HUDEP-2 (cell line): ENCODE measurements around the gene GLCE.
A peak's percentile ranks its signal among the peaks of the same experiment; 100 is the strongest.

ENCODE experiments used
- DNase-seq, 76 experiments: peaks; one replicate each; lab custom pipeline; 2025; ENCODE audit not compliant: unreplicated experiment in 76 of 76; lab: John Stamatoyannopoulos, UW

GLCE gene

GRCh38 chr15:69194025-69194827, 33.8 kb downstream of the GLCE start:
- no peak for DNase-seq

GRCh38 chr15:69194854-69195253, 34.4 kb downstream of the GLCE start:
- peak in 25 of 76 experiments; percentile 5 to 61 (median 27) for DNase-seq

GRCh38 chr15:69200832-69201745, 40.7 kb downstream of the GLCE start:
- no peak for DNase-seq

- no peak for DNase-seq
Observed at GRCh38 chr15:69206079-69206478, 45.6 kb downstream of the GLCE start.

GRCh38 chr15:69209661-69210060, 49.2 kb downstream of the GLCE start:
- no peak for DNase-seq

- no peak for DNase-seq
Observed at GRCh38 chr15:69210574-69210973, 50.1 kb downstream of the GLCE start.

- DNase-seq, result no peak
Observed at GRCh38 chr15:69213786-69214185, 53.4 kb downstream of the GLCE start.

GRCh38 chr15:69215314-69216035, 55.0 kb downstream of the GLCE start:
- DNase-seq, result no peak

GRCh38 chr15:69217381-69217780, 56.9 kb downstream of the GLCE start:
- no peak for DNase-seq

GRCh38 chr15:69219690-69220089, 59.3 kb downstream of the GLCE start:
- DNase-seq, result no peak

- DNase-seq, result no peak
Observed at GRCh38 chr15:69222002-69222474, 61.6 kb downstream of the GLCE start.

GRCh38 chr15:69223083-69223813, 62.8 kb downstream of the GLCE start:
- DNase-seq, result no peak

GRCh38 chr15:69224383-69224782, 63.9 kb downstream of the GLCE start:
- DNase-seq, result no peak

- peak in 11 of 76 experiments; percentile 3 to 43 (median 10) for DNase-seq
Observed at GRCh38 chr15:69225355-69226022, 65.1 kb downstream of the GLCE start.

- no peak for DNase-seq
Observed at GRCh38 chr15:69226023-69226355, 65.6 kb downstream of the GLCE start.

- DNase-seq, result no peak
Observed at GRCh38 chr15:69232144-69232543, 71.7 kb downstream of the GLCE start.

GRCh38 chr15:69232765-69233164, 72.3 kb downstream of the GLCE start:
- DNase-seq, result no peak

GRCh38 chr15:69234676-69235075, 74.2 kb downstream of the GLCE start:
- no peak for DNase-seq

- DNase-seq, result no peak
Observed at GRCh38 chr15:69236505-69236904, 76.1 kb downstream of the GLCE start.

GRCh38 chr15:69237718-69238117, 77.3 kb downstream of the GLCE start:
- DNase-seq, result no peak
